Heart left ventricle (tissue), 16 donors: ENCODE data around the gene MXRA7. TPM values are rescaled to one million over a fixed set of nuclear protein-coding genes. Genes with fewer than 3 reads are reported as not detected.

Experiments
- ATAC-seq, 4 donors: fragments of 200-7000 bp; cut with Tn5 transposase; one replicate each; pipeline ENCODE4 v1.9.1; 2020 to 2022; ENCODE audit warnings: moderate library complexity in 4 of 4, mild to moderate bottlenecking in 3 of 4, moderate number of reproducible peaks in 1 of 4
- DNase-seq, 5 donors: peaks; one replicate each; pipeline ENCODE4 v3.0.0-alpha.2; 2020
- H3K27ac ChIP-seq, 12 donors: fragments of 200-600 bp; sonication (generic) in 4 of 12; one replicate each; pipeline versions ENCODE4 v1.5.0 to v1.8.0; 2016 to 2022; ENCODE audit warnings: mild to moderate bottlenecking in 2 of 12
- H3K27me3 ChIP-seq, 9 donors: fragments of 200-600 bp; sonication (generic) in 2 of 9; one replicate each; pipeline versions ENCODE4 v1.5.1 to v1.8.0; 2016 to 2022; ENCODE audit warnings: mild to moderate bottlenecking in 3 of 9
- H3K36me3 ChIP-seq, 9 donors: fragments of 200-600 bp; sonication (generic) in 2 of 9; one replicate each; pipeline versions ENCODE4 v1.5.0 to v1.8.0; 2018 to 2022; ENCODE audit warnings: mild to moderate bottlenecking in 2 of 9
- H3K4me1 ChIP-seq, 12 donors: fragments of 200-600 bp; sonication (generic) in 4 of 12; one replicate each; pipeline versions ENCODE4 v1.5.0 to v1.8.0; 2016 to 2022; ENCODE audit warnings: mild to moderate bottlenecking in 3 of 12
- H3K4me3 ChIP-seq, 12 donors: fragments of 200-600 bp; sonication (generic) in 4 of 12; one replicate each; pipeline versions ENCODE4 v1.5.0 to v1.8.0; 2017 to 2022; ENCODE audit warnings: mild to moderate bottlenecking in 9 of 12, moderate library complexity in 4 of 12
- H3K9me3 ChIP-seq, 12 donors: fragments of 200-600 bp; sonication (generic) in 4 of 12; one replicate each; pipeline versions ENCODE4 v1.5.0 to v1.8.0; 2016 to 2022; ENCODE audit warnings: mild to moderate bottlenecking in 1 of 12
- CTCF ChIP-seq, 12 donors: fragments of 200-600 bp; sonication (generic) in 4 of 12; IDR thresholded peaks; one replicate each; pipeline versions ENCODE4 v1.5.0 to v1.8.0; 2018 to 2022; ENCODE audit warnings: antibody characterized with exemption in 12 of 12, mild to moderate bottlenecking in 5 of 12
- POLR2A ChIP-seq, 2 donors: fragments of 450-650 bp; IDR thresholded peaks; one replicate each; pipeline ENCODE4 v1.6.1; 2017; ENCODE audit warnings: antibody characterized with exemption in 2 of 2, mild to moderate bottlenecking in 2 of 2, moderate library complexity in 2 of 2
- WGBS, 4 donors: extraction: QIAGEN DNeasy Blood & Tissue Kit in 2 of 4; methylation state at CpG; one replicate each; pipeline versions ENCODE4 v1.1.5 to v1.1.7; 2013 to 2018; 5-methylcytosine and 5-hydroxymethylcytosine counted together
- intact Hi-C, 10 donors: fragments of 100-400 bp; cut with DNase I; formaldehyde crosslinking; loops; one replicate each; pipeline versions ENCODE4 v1.11.1 to v1.14.2; 2022
- polyA plus RNA-seq, 2 donors: library from polyadenylated mRNA; stranded (reverse); fragments of 200-250 nt; gene quantifications; one replicate each; pipeline ENCODE4 v1.2.3, GENCODE V29; 2013
- total RNA-seq, 9 donors: library from RNA; depleted of rRNA in 2 of 9; stranded (reverse); fragments of >200 nt in 2 of 9; fragmentation: NEBNext Ultra II Directional in 3 of 9; extraction: Animal tissue kit (Norgen Biotek cat#: 25700) in 3 of 9; gene quantifications; one replicate each; pipeline versions ENCODE4 v1.1.0 to v1.2.4, GENCODE V29; 2016 to 2023
- donor health status: ischemic (EF 13 %, LVEDD 7.1; RV severe dilation, severe dysfunction).
- donor health status: healthy with polysubstance abuse.
- donor health status: DM: no; HTN: yes; CAD: no.
- donor health status: DM: no; HTN: no; CAD: no.
- donor health status: ischemic (EF 25% LVEDD 6.9; RV normal size, moderate dysfunction).
- donor health status: ischemic (EF 25% LVEDD 5.7; RV mildly dilated, moderate dysfunction).
- donor health status: healthy.
- donor health status: DM: yes; HTN: yes; CAD: no.
- donor health status: ischemic (EF 35%, LVEDD 5.7; RV mildly dilated, moderate dysfunction).
- donor health status: nonischemic (EF 11% LVEDD 7.7; RV severe dilation, severe dysfunction).
- donor health status: DM: yes; HTN: yes; CAD: no.
- donor health status: PGD.
- donor health status: ischemic (EF 29% LVEDD 5.4; RV normal size, mild dysfunction).
- donor health status: nonischemic (EF 23%, LVEDD 6.1; RV moderate dilation, normal function).

MXRA7 gene
- total and polyA plus RNA-seq, 11 donors, result 240 to 539 (median 460) TPM

- intact Hi-C loops, result no loop called here
- DNase-seq (no peak), ATAC-seq (no peak)
- TF ChIP-seq CTCF (IDR thresholded peaks at IDR 0.05) (no peak), POLR2A (IDR thresholded peaks at IDR 0.05) (no peak)
- no peak overlapping the region for H3K4me3 ChIP-seq
- peaks cover 0 to 3% (median 0%) of the 10 kb centered on the region in 9 donors for H3K36me3 ChIP-seq
- no peak overlapping the region for H3K27ac ChIP-seq
- H3K4me1 ChIP-seq, result peaks cover 0 to 6% (median 0%) of the 10 kb centered on the region in 12 donors
- H3K27me3 ChIP-seq, result no peaks in the 10 kb centered on the region
- H3K9me3 ChIP-seq, result no peaks in the 10 kb centered on the region
- WGBS, 4 donors, result 75 to 80% (median 76%) methylated on average over 8 of the region's 8 CpGs
Observed at GRCh38 chr17:76635659-76636360, 75.0 kb downstream of the MXRA7 start.

- no peaks in the 10 kb centered on the region for H3K27me3 ChIP-seq
- H3K9me3 ChIP-seq, result no peaks in the 10 kb centered on the region
- ATAC-seq (no peak), DNase-seq (no peak)
- intact Hi-C loops, result no loop called here
- peaks cover 0 to 3% (median 0%) of the 10 kb centered on the region in 9 donors for H3K36me3 ChIP-seq
- H3K4me3 ChIP-seq, result no peak overlapping the region
- TF ChIP-seq POLR2A (IDR thresholded peaks at IDR 0.05), result no peak
- no peak for TF ChIP-seq CTCF (IDR thresholded peaks at IDR 0.05)
- H3K4me1 ChIP-seq, result no peaks in the 10 kb centered on the region
- WGBS, 4 donors, result 91 to 94% (median 93%) methylated on average over 5 of the region's 5 CpGs
- no peak overlapping the region for H3K27ac ChIP-seq
Observed at GRCh38 chr17:76635039-76635438, 75.7 kb downstream of the MXRA7 start.

DNA sequence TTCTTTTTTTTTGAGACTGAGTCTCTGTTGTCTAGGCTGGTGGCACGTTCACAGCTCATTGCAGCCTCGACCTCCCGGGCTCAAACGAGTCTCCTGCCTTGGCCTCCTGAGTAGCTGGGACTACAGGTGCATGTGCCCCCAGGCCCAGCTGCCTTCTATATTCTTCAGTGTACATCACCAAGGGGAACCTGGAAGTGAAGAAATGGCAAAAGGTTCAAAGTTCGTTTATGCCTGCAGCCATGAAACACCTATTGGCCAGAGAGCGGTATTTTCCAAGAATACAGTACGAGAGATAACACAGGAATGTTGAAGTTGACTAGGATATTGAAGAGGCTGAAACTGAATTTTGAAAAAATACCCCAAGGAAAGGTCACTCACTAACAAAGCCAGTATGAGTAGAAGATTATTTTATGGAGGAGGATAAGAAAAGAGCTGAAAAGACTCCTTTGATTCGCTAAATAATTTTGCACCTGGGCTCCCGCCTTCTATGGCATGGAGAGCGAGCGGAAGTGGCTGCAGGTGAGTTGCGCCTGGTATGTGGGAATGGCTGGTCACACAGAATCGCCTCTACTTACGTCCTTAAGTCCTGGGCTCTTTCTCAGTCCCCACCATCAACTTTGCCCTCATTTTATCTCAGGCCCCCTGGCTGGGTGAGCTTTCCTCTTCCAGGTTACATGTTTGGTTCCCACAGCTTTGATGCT, 77.0 kb downstream of the MXRA7 start:
- Histone ChIP-seq H3K27me3 (no peaks in the 10 kb centered on the region), H3K9me3 (no peaks in the 10 kb centered on the region), H3K4me3 (no peak overlapping the region), H3K4me1 (no peaks in the 10 kb centered on the region), H3K36me3 (peaks cover 0 to 3% (median 0%) of the 10 kb centered on the region in 9 donors), H3K27ac (no peak overlapping the region)
- ATAC-seq (no peak), DNase-seq (no peak)
- intact Hi-C loops, result no loop called here
- 90 to 94% (median 91%) methylated on average over 14 of the region's 14 CpGs for WGBS, 4 donors
- TF ChIP-seq CTCF (IDR thresholded peaks at IDR 0.05), result no peak
- TF ChIP-seq POLR2A (IDR thresholded peaks at IDR 0.05), result no peak

- Histone ChIP-seq H3K4me3 (no peak overlapping the region), H3K27ac (no peak overlapping the region), H3K36me3 (peaks cover 0 to 5% (median 0%) of the 10 kb centered on the region in 9 donors), H3K9me3 (no peaks in the 10 kb centered on the region), H3K4me1 (no peaks in the 10 kb centered on the region), H3K27me3 (no peaks in the 10 kb centered on the region)
- no peak for ATAC-seq
- 76 to 82% (median 81%) methylated on average over 10 of the region's 10 CpGs for WGBS, 4 donors
- intact Hi-C loops, result no loop called here
- TF ChIP-seq CTCF (IDR thresholded peaks at IDR 0.05) (no peak), POLR2A (IDR thresholded peaks at IDR 0.05) (no peak)
- DNase-seq, result no peak
Observed at GRCh38 chr17:76631821-76632565, 78.8 kb downstream of the MXRA7 start.
